Neutrophil (primary cell): ENCODE results near the gene USP6NL.

ENCODE experiments used
- H3K27ac ChIP-seq: fragments of 200-600 bp; sonication (generic); 2 replicates; pipeline ENCODE4 v1.5.1; 2016; ENCODE audit warnings: mild to moderate bottlenecking, moderate library complexity
- H3K27me3 ChIP-seq: fragments of 200-600 bp; sonication (generic); 2 replicates; pipeline ENCODE4 v1.6.0; 2016; ENCODE audit warnings: mild to moderate bottlenecking
- H3K36me3 ChIP-seq: fragments of 200-600 bp; sonication (generic); 2 replicates; pipeline ENCODE4 v1.5.1; 2017
- H3K4me1 ChIP-seq, 2 experiments: fragments of 200-600 bp in 1 of 2; sonication (generic) in 1 of 2; 1 replicate in 1 of 2; 2 replicates in 1 of 2; pipeline versions ENCODE4 v1.5.1 to v1.6.1; 2013 to 2016; ENCODE audit warnings: low read depth in 1 of 2, low read length in 1 of 2, mild to moderate bottlenecking in 1 of 2, moderate library complexity in 1 of 2; ENCODE audit not compliant: control insufficient read depth in 1 of 2, insufficient read depth in 1 of 2
- H3K4me3 ChIP-seq, 2 experiments: fragments of 200-600 bp in 1 of 2; sonication (generic) in 1 of 2; 1 replicate in 1 of 2; 2 replicates in 1 of 2; pipeline ENCODE4 v1.5.1; 2013 to 2016; ENCODE audit warnings: low read depth in 1 of 2, low read length in 1 of 2, mild to moderate bottlenecking in 1 of 2, moderate library complexity in 1 of 2
- H3K9me3 ChIP-seq: fragments of 200-600 bp; sonication (generic); 2 replicates; pipeline ENCODE4 v1.5.1; 2016
- TF ChIP-seq, protein P1 (sequence below): fragments of 200-600 bp; sonication (generic); IDR thresholded peaks from 2 replicates; pipeline ENCODE4 v1.5.1; 2016; ENCODE audit warnings: antibody characterized with exemption

Gene USP6NL

DNA sequence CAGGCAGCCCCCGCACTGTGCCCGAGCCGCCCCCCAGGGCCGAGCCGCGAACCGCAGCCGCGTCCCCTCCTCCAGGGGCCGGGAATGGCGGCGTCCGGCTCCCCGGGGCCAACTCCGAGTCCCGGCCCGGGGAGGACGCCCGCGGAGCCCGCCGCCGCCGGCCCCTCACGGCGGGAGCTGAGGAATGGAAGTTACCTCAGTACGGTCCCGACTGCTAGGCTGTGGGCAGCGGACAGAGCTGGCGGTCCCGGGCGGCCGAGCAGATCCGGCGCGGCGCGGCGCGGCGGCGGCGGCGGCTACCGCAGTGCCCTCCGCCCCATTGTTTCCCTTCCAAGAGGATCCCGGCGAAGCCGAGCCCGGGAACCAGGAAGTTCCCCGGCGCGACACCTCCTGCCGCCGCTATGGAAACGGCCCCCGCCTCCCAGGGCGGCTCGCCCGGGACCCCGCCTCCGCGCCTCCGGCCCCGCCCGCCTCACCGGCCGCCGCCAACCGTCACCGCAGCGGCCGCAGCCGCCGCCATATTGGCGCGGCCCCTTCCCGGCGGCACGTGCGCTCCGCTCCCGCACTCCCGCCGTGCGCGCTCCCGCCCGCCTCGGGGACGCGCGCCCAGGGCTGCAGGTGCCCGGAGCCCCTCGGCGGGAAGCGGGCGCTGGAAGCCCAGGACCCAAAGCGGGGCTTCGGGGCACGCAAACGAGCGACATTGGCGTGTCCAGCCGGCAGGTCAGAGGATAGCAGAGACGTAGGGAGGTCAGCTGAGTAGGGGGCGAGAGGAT, at the start of gene USP6NL:
USP6NL (minus strand) TSS at position 403 of the 773 bp plus-strand sequence. CDS start 14,016 bp downstream, outside the sequence.
- peaks cover 14 to 16% of the 10 kb centered on the region in 2 experiments for H3K4me1 ChIP-seq
- peak within 1 kb of the TSS; percentile 71 for H3K27ac ChIP-seq
- no peaks in the 10 kb centered on the region for H3K36me3 ChIP-seq
- no peaks in the 10 kb centered on the region for H3K9me3 ChIP-seq
- H3K4me3 ChIP-seq = peak within 1 kb of the TSS; percentile 70 to 74
- H3K27me3 ChIP-seq = peaks cover 13% of the 10 kb centered on the region
- TF ChIP-seq, protein P1, sequence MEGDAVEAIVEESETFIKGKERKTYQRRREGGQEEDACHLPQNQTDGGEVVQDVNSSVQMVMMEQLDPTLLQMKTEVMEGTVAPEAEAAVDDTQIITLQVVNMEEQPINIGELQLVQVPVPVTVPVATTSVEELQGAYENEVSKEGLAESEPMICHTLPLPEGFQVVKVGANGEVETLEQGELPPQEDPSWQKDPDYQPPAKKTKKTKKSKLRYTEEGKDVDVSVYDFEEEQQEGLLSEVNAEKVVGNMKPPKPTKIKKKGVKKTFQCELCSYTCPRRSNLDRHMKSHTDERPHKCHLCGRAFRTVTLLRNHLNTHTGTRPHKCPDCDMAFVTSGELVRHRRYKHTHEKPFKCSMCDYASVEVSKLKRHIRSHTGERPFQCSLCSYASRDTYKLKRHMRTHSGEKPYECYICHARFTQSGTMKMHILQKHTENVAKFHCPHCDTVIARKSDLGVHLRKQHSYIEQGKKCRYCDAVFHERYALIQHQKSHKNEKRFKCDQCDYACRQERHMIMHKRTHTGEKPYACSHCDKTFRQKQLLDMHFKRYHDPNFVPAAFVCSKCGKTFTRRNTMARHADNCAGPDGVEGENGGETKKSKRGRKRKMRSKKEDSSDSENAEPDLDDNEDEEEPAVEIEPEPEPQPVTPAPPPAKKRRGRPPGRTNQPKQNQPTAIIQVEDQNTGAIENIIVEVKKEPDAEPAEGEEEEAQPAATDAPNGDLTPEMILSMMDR = no peak

DNA sequence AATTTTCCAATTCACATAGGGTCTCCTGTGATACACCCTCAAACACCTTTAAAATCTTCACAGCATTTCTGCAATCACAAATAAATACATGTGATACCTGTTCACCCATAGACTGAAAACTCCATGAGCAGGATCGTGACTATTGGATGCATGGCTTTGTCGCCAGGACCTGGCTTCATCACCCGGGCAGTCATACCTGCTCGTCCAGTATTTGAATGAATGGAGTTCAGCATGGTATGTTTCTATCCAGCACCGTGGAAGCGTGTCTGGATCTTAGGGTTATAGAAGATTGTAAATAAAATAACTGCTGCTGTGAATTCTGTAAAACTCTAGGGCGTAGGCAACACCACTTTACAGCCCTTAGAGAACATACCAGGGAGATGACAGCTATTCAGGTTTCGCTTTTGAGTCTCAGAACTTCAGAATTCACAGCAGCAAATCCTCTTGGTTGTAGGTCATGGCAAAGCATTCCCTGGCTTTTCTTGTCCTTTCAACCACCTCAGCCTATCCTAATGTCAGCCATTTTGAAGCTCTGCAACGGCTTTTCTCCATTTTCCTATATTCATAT, 47.4 kb upstream of the USP6NL start:
- H3K9me3 ChIP-seq = no peaks in the 10 kb centered on the region
- H3K4me1 ChIP-seq = no peaks in the 10 kb centered on the region
- no peak overlapping the region for H3K4me3 ChIP-seq
- TF ChIP-seq, protein P1 = no peak
- H3K27ac ChIP-seq = no peak overlapping the region
- no peaks in the 10 kb centered on the region for H3K36me3 ChIP-seq
- no peaks in the 10 kb centered on the region for H3K27me3 ChIP-seq

DNA sequence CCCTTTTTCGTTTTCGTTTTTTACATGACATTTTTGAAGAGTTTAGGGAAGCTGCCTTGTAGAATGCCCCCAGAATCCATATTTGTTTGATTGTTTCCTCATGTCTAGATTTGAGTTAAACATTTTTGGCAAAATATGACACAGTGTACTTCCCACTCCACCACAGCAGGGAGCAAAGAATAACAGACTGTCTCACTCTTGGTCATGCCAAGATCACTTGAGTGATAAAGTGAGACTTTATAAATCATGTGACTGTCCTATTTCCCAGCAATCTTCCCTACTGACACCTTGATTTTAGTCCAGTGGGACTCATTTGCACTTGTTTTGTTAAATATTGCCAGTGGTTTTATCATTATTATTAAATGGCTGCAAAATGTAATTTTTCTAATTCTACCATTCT, 44.4 kb upstream of the USP6NL start:
- no peaks in the 10 kb centered on the region for H3K4me1 ChIP-seq
- TF ChIP-seq, protein P1 = no peak
- H3K36me3 ChIP-seq = no peaks in the 10 kb centered on the region

DNA sequence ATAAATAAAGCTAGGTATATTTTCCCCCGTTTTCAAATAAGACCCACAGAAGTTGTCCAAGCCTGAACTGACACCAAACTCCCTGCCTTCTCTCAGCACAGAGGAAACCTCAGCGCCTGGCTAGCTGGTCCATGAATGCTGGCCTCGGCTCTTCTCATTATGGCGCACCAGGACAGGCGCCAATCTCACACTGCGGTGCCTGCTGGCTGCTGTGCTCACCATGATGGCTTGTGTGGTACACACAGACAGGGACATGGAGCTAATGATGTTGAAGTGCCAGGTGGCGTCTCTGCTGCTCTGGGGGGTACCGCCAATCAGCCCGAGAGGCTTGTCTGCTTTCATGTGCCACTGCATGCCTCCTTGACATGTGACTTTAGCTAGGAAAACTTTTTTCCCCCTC, 43.2 kb upstream of the USP6NL start:
- Histone ChIP-seq H3K9me3 (no peaks in the 10 kb centered on the region), H3K4me1 (no peaks in the 10 kb centered on the region), H3K27me3 (no peaks in the 10 kb centered on the region), H3K36me3 (no peaks in the 10 kb centered on the region), H3K27ac (no peak overlapping the region), H3K4me3 (no peak overlapping the region)
- TF ChIP-seq, protein P1 = no peak

More for the DNA sequence above, 44.4 kb upstream of the USP6NL start:
- H3K9me3 ChIP-seq = no peaks in the 10 kb centered on the region
- no peaks in the 10 kb centered on the region for H3K27me3 ChIP-seq
- H3K27ac ChIP-seq = no peak overlapping the region
- H3K4me3 ChIP-seq = no peak overlapping the region

DNA sequence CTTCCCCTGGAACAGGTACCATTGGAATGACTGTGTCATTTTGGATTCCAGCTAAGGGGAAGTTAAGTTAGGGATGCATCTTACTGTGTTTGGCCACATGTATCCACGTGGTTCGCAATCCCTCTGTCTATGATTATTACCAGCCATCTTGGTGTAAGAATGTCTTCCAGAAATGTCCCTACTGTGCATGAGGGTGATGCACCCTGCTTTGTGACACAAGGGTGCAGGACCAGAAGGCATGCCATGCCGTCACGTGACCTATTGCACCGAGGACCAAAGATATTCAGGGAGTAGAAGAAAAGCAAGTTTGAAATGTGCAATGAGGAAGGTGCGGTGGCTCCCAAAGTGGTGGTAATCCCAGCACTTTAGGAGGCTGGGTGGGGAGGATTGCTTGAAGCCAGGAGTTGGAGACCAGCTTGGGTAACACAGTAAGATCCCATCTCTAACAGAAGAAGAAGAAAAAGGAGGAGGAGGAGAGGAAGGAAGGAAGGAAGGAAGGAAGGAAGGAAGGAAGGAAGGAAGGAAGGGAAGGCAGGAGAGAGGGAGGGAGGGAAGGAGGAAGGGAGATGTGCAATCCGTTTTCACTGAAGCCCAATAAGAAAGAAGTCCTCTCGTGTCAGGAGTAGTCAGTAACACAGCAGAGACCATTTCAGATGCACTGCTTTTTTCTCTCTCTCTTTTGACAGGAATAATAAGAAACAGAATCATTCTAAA, 42.5 kb upstream of the USP6NL start:
- Histone ChIP-seq H3K4me1 (no peaks in the 10 kb centered on the region), H3K27me3 (no peaks in the 10 kb centered on the region), H3K36me3 (no peaks in the 10 kb centered on the region), H3K9me3 (no peaks in the 10 kb centered on the region), H3K27ac (no peak overlapping the region), H3K4me3 (no peak overlapping the region)
- TF ChIP-seq, protein P1 = no peak
